Pulmonary artery endothelial cell (primary cell): ENCODE results near the gene QPCT. TPM values are rescaled to one million over a fixed set of nuclear protein-coding genes. Genes with fewer than 3 reads are reported as not detected.
"Not testable (repeated sequence)": the region's sequence is repeated elsewhere in the genome, so short reads cannot be mapped to it uniquely, and the experiment has no call there.

Experiments
- DNase-seq: peaks from one replicate; pipeline ENCODE4 v3.0.0-alpha.2; 2011; ENCODE audit warnings: low read depth, low spot score
- total RNA-seq: library from RNA; depleted of rRNA; stranded (reverse); fragments of >200 nt; gene quantifications from 2 replicates; pipeline ENCODE4 v1.2.3, GENCODE V29; 2014

The QPCT gene
- total RNA-seq, 1 donor from 2014 or later: 35.5 TPM

- DNase-seq: no peak
Observed at GRCh38 chr2:37357530-37357929, 13.1 kb downstream of the QPCT start.

DNA sequence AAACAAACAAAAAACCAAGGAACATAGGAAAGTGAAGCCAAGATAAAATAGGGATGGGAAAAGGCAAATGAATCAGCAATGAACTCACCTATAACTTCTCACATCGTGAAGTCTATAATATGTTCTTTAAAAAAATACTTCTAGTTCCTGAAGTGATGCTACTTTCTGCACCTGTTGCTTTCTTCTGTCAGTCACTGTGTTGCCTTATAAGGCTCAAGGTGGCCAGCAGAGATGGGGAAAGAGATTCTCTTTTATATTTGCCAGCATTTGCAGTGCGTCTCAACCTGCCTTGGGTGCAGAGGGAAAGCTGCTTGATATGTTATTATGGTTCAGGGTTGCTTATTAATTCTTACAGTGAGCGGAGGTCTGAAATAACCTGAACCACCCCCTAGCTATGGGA lies 14.0 kb downstream of the QPCT start:
- no peak for DNase-seq

DNA sequence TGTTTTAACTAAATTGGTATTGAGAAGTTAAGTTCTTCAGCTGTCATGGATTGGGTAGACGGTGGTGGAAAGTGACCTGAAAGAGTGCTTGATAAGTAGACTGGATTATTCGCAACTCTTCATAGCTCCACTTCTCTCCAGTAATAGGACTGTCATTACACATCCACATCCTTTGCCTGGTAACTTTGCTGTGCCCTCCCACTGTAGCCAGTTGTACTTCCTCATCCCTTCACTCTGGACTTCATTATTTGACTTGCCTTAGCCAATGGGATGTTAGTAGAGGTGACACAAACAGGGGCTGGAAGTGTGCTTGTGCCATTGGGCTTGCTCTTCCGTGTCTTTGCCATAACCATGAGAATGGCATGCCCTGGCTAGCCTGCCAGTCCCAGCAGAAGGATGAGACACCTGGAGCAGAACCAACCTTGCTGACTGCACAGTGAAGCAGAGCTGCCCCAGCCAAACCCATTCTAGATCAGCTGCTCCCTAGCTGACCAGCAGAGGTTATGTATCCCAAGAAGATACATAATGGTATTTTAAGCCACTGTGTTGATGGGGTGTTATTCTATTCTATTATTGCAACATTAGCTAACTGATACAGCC lies 16.9 kb downstream of the QPCT start:
- no peak for DNase-seq

GRCh38 chr2:37361994-37362698 lies 17.7 kb downstream of the QPCT start:
- DNase-seq: no peak

- DNase-seq: no peak
Observed at GRCh38 chr2:37364351-37364750, 19.9 kb downstream of the QPCT start.

DNA sequence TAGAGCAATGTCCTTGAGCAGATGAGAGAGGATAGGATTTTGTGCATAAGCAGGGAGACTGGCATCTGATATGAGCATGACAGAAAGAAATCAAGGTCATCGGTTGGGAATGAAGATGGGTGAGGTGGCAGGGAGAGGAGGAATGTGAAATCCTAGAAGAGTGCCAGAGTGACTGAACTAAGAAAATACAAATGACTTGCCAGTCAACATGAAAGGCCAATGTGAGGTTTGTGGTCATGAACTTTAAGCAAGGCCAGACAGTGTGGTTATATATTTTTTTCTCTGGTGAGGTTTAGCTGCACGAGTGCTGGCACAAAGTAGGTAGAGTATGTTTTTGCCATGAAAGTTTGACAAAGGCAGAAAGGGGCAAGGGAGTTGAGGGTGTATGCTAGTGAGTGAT lies 21.2 kb downstream of the QPCT start:
- DNase-seq: no peak

DNA sequence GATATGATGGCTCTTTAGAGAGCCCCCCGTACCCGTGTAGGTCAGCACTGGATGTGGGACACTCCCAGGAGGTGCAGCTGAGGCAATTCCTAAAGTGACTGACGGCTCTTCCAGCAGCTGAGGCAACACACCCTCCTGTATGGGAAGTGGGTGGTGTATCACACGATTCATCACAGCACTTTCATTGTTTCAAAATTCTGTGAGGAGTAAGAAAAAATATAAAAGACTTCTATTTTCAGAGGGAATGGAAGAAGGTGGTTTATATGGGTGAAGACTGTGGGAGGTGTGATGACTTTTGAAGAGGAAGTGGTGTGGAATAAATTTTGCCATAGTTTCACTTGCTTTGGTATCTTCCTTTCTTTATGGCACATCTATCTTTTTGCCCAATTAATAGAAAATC lies 22.3 kb downstream of the QPCT start:
- DNase-seq: no peak

- no peak for DNase-seq
Observed at GRCh38 chr2:37367310-37367709, 22.9 kb downstream of the QPCT start.

DNA sequence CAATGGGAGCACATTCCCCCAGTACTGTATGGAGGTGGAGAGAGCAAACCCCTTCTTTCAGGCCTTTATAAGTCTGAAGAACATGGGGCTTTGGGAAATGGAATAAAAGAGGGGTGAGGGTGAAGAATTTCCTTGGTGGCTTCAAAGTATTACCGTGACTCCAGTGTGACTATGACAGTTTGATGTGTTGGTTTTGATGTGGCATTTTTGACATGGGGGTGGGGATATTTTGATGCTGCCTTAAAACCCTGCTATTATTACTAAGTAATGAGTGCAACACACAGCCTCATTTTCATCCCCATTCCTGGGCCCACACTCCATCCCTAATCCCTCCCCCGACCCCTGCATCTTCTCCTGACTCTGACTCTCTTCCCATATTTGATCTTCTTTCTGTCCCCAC lies 23.6 kb downstream of the QPCT start:
- no peak for DNase-seq

GRCh38 chr2:37370666-37371065 lies 26.2 kb downstream of the QPCT start:
- no peak for DNase-seq

DNA sequence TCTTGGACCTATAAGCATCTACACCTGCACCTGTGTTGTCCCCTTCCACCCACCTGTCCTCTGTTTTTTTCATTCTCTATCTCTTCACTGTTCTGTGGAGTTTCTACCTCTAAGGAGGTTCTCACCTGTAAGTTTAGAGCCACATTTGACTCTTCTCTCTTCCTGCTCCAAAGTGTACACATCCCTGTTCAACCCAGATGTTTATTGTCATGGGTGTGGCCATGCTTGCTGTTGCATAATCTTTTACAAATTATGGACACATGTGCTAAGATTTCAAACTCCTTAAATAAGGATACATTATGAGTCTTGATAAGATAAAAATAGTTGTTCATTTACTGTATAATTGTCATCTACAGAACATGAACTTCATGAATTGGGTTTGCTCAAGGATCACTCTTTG lies 27.6 kb downstream of the QPCT start:
- DNase-seq: no peak

DNA sequence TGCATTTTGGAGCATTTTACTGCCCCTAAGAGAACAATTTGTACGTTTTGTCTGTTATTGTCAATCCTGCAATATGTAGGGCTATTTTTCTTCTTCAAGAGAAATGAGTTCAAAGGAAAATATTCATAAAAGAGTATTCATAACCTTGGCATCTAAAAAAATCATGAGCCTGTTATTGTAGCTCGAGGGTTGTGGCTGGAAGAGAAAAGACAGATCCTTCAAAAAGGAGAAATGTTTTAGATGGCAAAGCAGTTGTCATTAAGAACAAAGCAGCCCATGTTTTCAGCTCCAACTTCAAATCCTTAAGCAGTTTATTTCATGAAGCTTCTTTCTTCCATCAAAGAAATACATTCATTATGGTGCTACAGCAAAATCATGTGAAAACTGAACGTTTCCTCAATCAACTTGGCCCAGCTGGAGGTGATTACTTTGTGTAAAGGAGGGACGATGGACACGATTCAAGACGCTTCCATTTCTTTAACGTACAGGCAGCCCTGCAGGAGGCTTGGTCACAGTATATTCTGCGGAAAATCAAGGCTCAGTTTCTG lies 31.4 kb downstream of the QPCT start:
- DNase-seq: no peak

DNA sequence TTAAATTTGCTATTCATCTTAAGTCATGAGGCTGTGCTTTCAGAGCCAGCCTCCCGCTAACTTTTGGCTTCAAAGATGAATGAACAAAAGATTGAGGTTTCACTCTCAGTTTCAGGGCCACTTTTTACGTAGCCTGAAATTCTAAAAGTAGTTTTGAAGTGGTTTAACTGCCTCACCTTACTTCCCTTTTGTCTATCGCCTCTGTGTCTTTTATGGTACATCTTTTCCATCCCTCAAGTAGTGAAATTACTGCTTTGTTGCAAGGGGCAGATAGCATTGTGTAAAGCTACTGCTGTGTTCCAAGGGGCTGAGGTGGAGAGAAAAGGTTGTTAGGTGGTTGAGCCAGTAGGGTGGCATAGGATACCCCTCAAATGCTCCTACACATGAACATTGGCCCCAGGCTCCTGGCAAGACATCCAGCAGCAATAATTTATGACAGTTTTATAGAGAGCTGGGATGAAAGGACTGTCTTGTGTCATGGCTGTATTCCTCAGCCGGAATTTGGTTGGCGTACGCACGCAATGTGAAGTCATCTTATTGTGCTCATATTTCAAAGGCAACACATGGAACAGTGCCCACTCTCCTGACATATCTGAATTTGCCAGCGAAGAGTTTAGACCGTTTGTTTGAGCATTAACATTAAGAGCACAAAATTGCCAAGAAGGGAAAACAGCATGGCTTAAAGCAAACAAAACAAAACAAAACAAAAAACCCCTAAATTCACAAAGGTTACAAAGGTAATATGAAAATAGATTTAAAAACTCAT lies 32.2 kb downstream of the QPCT start:
- DNase-seq: peak; percentile 47

DNA sequence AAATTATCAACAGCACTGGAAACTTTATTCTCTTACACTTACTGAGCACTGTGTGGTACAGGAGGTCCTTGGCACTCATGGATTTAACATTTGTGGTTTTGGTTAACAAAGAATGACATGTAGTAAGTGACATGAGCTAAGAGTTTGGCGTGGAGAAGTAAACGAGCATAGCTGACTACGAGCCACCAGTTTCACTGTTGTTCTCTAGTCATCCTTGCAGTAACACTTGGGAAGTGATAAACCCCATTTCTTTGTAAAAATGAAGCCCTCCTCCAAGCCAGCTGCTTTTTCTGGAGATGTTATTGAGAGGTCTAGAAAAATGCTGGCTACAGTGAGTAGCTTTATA lies 32.7 kb downstream of the QPCT start:
- no peak for DNase-seq

- DNase-seq: no peak
Observed at GRCh38 chr2:37378411-37378810, 34.0 kb downstream of the QPCT start.

DNA sequence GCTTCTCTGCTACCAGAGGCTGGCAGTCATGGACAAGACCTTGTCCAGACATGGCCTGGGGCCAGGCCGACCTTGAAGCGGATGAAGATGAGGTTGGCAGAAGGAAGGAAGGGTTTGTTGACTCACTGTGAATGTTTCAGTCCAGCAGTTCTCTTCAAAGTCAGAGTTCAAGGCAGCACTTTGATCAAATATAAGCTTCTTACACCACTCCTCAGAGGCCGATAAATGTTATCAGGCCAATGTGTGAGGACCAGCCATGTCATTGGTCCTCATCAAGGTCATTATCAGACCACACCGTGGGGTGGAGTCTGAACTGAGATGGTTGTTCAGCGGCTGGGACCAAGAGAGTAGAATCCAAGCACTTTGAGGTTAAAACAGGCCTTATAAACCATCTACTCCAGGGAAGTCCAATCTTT lies 35.5 kb downstream of the QPCT start:
- DNase-seq: peak; percentile 60

DNA sequence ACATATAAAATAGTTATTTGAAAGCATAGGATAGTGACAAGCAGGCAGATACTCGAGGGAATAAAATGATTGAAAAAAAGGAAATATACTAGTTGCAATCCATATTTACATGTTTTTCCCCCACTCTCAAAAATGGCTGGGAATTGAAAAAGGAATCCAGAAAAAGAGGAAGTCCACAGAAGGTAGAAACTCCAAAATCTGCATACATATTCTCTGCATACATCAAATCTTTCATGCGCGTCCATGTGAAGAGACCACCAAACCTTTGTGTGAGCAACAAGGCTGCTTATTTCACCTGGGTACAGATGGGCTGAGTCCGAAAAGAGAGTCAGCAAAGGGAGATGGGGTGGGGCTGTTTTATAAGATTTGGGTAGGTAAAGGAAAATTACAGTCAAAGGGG lies 36.4 kb downstream of the QPCT start:
- DNase-seq: not testable (repeated sequence)

GRCh38 chr2:37384261-37384660 lies 39.8 kb downstream of the QPCT start:
- not testable (repeated sequence) for DNase-seq

- no peak for DNase-seq
Observed at GRCh38 chr2:37387148-37387835, 42.9 kb downstream of the QPCT start.

GRCh38 chr2:37388074-37388473 lies 43.6 kb downstream of the QPCT start:
- DNase-seq: no peak

- no peak for DNase-seq
Observed at GRCh38 chr2:37389395-37389794, 45.0 kb downstream of the QPCT start.
